ENCODE results near the gene NRG2.

NRG2 gene

GRCh38 chr5:139910901-139911300 is 132.2 kb downstream of the NRG2 start:
- Histone ChIP-seq H3K4me3 (ENCODE audit: low read length) (no peak overlapping the region), H3K27ac (ENCODE audit: low read depth, low read length) (no peak overlapping the region), H3K9me2 (replicated peaks; ENCODE audit: control insufficient read depth, low read length) (no peaks in the 10 kb centered on the region), H3K36me3 (ENCODE audit: control insufficient read depth, low read length) (no peaks in the 10 kb centered on the region), H3K4me1 (ENCODE audit: control insufficient read depth, low read length) (no peaks in the 10 kb centered on the region), H3K27me3 (ENCODE audit: control insufficient read depth, low read length) (peaks cover 23% of the 10 kb centered on the region), H3K4me2 (ENCODE audit: low read length) (no peak overlapping the region), H3F3A (ENCODE audit: control insufficient read depth, insufficient read depth) (no peaks in the 10 kb centered on the region), H3K9me3 (ENCODE audit: control insufficient read depth, insufficient read depth, low read length) (no peaks in the 10 kb centered on the region), H4K20me1 (ENCODE audit: control insufficient read depth, insufficient read depth, low read depth, low read length) (no peaks in the 10 kb centered on the region), H3K79me2 (ENCODE audit: control insufficient read depth, low read length) (no peaks in the 10 kb centered on the region)
- no peak for TF ChIP-seq EZH2phosphoT487 (IDR thresholded peaks at IDR 0.05; ENCODE audit: borderline replicate concordance, low read length)
- TF ChIP-seq CTCF (IDR thresholded peaks at IDR 0.05; ENCODE audit: low read depth, low read length, poor library complexity, severe bottlenecking), result no peak

- TF ChIP-seq EZH2phosphoT487 (IDR thresholded peaks at IDR 0.05; ENCODE audit: borderline replicate concordance, low read length), result no peak
- no peak for TF ChIP-seq CTCF (IDR thresholded peaks at IDR 0.05; ENCODE audit: low read depth, low read length, poor library complexity, severe bottlenecking)
- Histone ChIP-seq H3K9me2 (replicated peaks; ENCODE audit: control insufficient read depth, low read length) (no peaks in the 10 kb centered on the region), H3K27ac (ENCODE audit: low read depth, low read length) (no peak overlapping the region), H3F3A (ENCODE audit: control insufficient read depth, insufficient read depth) (no peaks in the 10 kb centered on the region), H3K4me2 (ENCODE audit: low read length) (no peak overlapping the region), H3K79me2 (ENCODE audit: control insufficient read depth, low read length) (no peaks in the 10 kb centered on the region), H3K4me3 (ENCODE audit: low read length) (no peak overlapping the region), H4K20me1 (ENCODE audit: control insufficient read depth, insufficient read depth, low read depth, low read length) (no peaks in the 10 kb centered on the region), H3K27me3 (ENCODE audit: control insufficient read depth, low read length) (peaks cover 24% of the 10 kb centered on the region), H3K4me1 (ENCODE audit: control insufficient read depth, low read length) (no peaks in the 10 kb centered on the region), H3K9me3 (ENCODE audit: control insufficient read depth, insufficient read depth, low read length) (no peaks in the 10 kb centered on the region), H3K36me3 (ENCODE audit: control insufficient read depth, low read length) (no peaks in the 10 kb centered on the region)
These were observed 133.1 kb downstream of the NRG2 start for GRCh38 chr5:139910036-139910435.

- no peak overlapping the region for H3K4me2 ChIP-seq (ENCODE audit: low read length)
- H4K20me1 ChIP-seq (ENCODE audit: control insufficient read depth, insufficient read depth, low read depth, low read length), result no peaks in the 10 kb centered on the region
- no peaks in the 10 kb centered on the region for H3K9me2 ChIP-seq (replicated peaks; ENCODE audit: control insufficient read depth, low read length)
- H3K4me3 ChIP-seq (ENCODE audit: low read length), result no peak overlapping the region
- no peaks in the 10 kb centered on the region for H3F3A ChIP-seq (ENCODE audit: control insufficient read depth, insufficient read depth)
- TF ChIP-seq CTCF (IDR thresholded peaks at IDR 0.05; ENCODE audit: low read depth, low read length, poor library complexity, severe bottlenecking) (no peak), EZH2phosphoT487 (IDR thresholded peaks at IDR 0.05; ENCODE audit: borderline replicate concordance, low read length) (no peak)
- H3K27ac ChIP-seq (ENCODE audit: low read depth, low read length), result no peak overlapping the region
- H3K79me2 ChIP-seq (ENCODE audit: control insufficient read depth, low read length), result no peaks in the 10 kb centered on the region
- peaks cover 34% of the 10 kb centered on the region for H3K27me3 ChIP-seq (ENCODE audit: control insufficient read depth, low read length)
- no peaks in the 10 kb centered on the region for H3K9me3 ChIP-seq (ENCODE audit: control insufficient read depth, insufficient read depth, low read length)
- no peaks in the 10 kb centered on the region for H3K4me1 ChIP-seq (ENCODE audit: control insufficient read depth, low read length)
- no peaks in the 10 kb centered on the region for H3K36me3 ChIP-seq (ENCODE audit: control insufficient read depth, low read length)
These were observed 134.3 kb downstream of the NRG2 start for GRCh38 chr5:139908749-139909148.

GRCh38 chr5:139906661-139907060 is 136.4 kb downstream of the NRG2 start:
- Histone ChIP-seq H3K4me2 (ENCODE audit: low read length) (no peak overlapping the region), H3F3A (ENCODE audit: control insufficient read depth, insufficient read depth) (no peaks in the 10 kb centered on the region), H3K4me3 (ENCODE audit: low read length) (no peak overlapping the region), H3K27ac (ENCODE audit: low read depth, low read length) (no peak overlapping the region), H3K79me2 (ENCODE audit: control insufficient read depth, low read length) (no peaks in the 10 kb centered on the region), H3K9me2 (replicated peaks; ENCODE audit: control insufficient read depth, low read length) (no peaks in the 10 kb centered on the region), H3K4me1 (ENCODE audit: control insufficient read depth, low read length) (no peaks in the 10 kb centered on the region), H3K9me3 (ENCODE audit: control insufficient read depth, insufficient read depth, low read length) (no peaks in the 10 kb centered on the region), H3K36me3 (ENCODE audit: control insufficient read depth, low read length) (no peaks in the 10 kb centered on the region), H4K20me1 (ENCODE audit: control insufficient read depth, insufficient read depth, low read depth, low read length) (no peaks in the 10 kb centered on the region), H3K27me3 (ENCODE audit: control insufficient read depth, low read length) (peaks cover 54% of the 10 kb centered on the region)
- TF ChIP-seq EZH2phosphoT487 (IDR thresholded peaks at IDR 0.05; ENCODE audit: borderline replicate concordance, low read length) (no peak), CTCF (IDR thresholded peaks at IDR 0.05; ENCODE audit: low read depth, low read length, poor library complexity, severe bottlenecking) (no peak)
